Common myeloid progenitor, CD34-positive (primary cell): ENCODE data around the gene RAB17.

Experiments
- CTCF ChIA-PET: fragments of 350-600 bp; sonication (Branson Sonifier 250); formaldehyde crosslinking; loops from one replicate; lab custom pipeline; 2021; ENCODE audit warnings: antibody characterized with exemption; lab: Charles Lee
- POLR2A ChIA-PET: fragments of 350-600 bp; sonication (Branson Sonifier 250); formaldehyde crosslinking; loops from one replicate; lab custom pipeline; 2021; ENCODE audit warnings: antibody characterized with exemption; lab: Charles Lee
- DNase-seq, 3 donors: peaks; one replicate each; pipeline versions ENCODE4 v3.0.0 to v3.0.0-alpha.2; 2013
- H3K27ac ChIP-seq, 2 experiments: 1 replicate in 1 of 2; 2 replicates in 1 of 2; pipeline ENCODE4 v1.7.0; 2013; ENCODE audit warnings: inconsistent platforms in 2 of 2, low read length in 2 of 2, mild to moderate bottlenecking in 2 of 2, low read depth in 1 of 2, moderate library complexity in 1 of 2; ENCODE audit not compliant: severe bottlenecking in 2 of 2, insufficient read depth in 1 of 2, poor library complexity in 1 of 2
- H3K27me3 ChIP-seq, 5 experiments: replicated peaks in 2 of 5; 1 replicate in 3 of 5; 2 replicates in 2 of 5; pipeline versions ENCODE4 v1.6.1 to v1.7.0; 2013; ENCODE audit warnings: low read length in 4 of 5, mild to moderate bottlenecking in 2 of 5, moderate library complexity in 2 of 5, inconsistent platforms in 1 of 5; ENCODE audit not compliant: insufficient read depth in 5 of 5, control insufficient read depth in 4 of 5
- H3K36me3 ChIP-seq, 4 experiments: 1 replicate in 2 of 4; 2 replicates in 2 of 4; pipeline versions ENCODE4 v1.6.1 to v1.7.0; 2013; ENCODE audit warnings: low read length in 3 of 4, control low read depth in 1 of 4, mild to moderate bottlenecking in 1 of 4; ENCODE audit not compliant: control insufficient read depth in 4 of 4, insufficient read depth in 4 of 4
- H3K4me1 ChIP-seq, 4 experiments: 1 replicate in 3 of 4; 2 replicates in 1 of 4; pipeline versions ENCODE4 v1.6.1 to v1.7.1; 2013; ENCODE audit warnings: low read length in 3 of 4, mild to moderate bottlenecking in 3 of 4, control low read depth in 1 of 4, inconsistent platforms in 1 of 4, moderate library complexity in 1 of 4; ENCODE audit not compliant: control insufficient read depth in 4 of 4, insufficient read depth in 4 of 4; ENCODE audit errors: control extremely low read depth in 1 of 4
- H3K4me3 ChIP-seq, 7 experiments: 1 replicate in 4 of 7; 2 replicates in 3 of 7; pipeline versions ENCODE4 v1.5.1 to v1.7.0; 2013; ENCODE audit warnings: mild to moderate bottlenecking in 7 of 7, low read length in 6 of 7, moderate library complexity in 6 of 7, inconsistent platforms in 2 of 7, low read depth in 2 of 7, control low read depth in 1 of 7; ENCODE audit not compliant: insufficient read depth in 4 of 7, control insufficient read depth in 1 of 7; ENCODE audit errors: extremely low read depth in 1 of 7
- H3K9me3 ChIP-seq, 5 experiments: 1 replicate in 4 of 5; 2 replicates in 1 of 5; pipeline versions ENCODE4 v1.6.1 to v1.7.1; 2013; ENCODE audit warnings: low read length in 4 of 5, mild to moderate bottlenecking in 2 of 5, inconsistent platforms in 1 of 5, low read depth in 1 of 5, moderate library complexity in 1 of 5; ENCODE audit not compliant: control insufficient read depth in 4 of 5, insufficient read depth in 2 of 5; ENCODE audit errors: control extremely low read depth in 1 of 5
- WGBS: methylation state at CpG from one replicate; pipeline ENCODE4 v1.1.5; 2013; ENCODE audit not compliant: insufficient coverage; 5-methylcytosine and 5-hydroxymethylcytosine counted together

Gene RAB17

DNA sequence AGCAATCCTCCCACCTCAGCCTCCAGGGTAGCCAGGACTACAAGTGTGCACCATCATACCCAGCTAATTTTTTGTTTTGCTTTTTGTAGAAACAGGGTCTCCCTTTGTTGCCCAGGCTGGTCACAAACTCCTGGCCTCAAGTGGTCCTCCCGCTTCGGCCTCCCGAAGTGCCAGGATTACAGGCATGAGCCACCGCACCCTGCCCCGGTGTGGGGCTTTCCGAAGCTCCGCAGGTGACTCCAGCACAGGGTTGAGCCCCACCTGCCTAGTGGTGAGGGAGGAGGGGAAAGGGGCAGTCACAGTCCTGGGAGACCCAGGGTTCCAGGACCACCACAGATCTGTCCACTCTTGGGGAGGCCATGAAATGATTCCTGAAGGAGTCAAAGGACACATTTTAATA is 19.0 kb downstream of the RAB17 start:
- no peak overlapping the region for H3K27ac ChIP-seq
- CTCF ChIA-PET: interaction anchor here (0.6 to 5.3 kb wide), 40 partner anchors 8 to 485 kb away, joined by 3 to 108 read pairs (median 5); no protein-coding TSS in a partner anchor
- no peaks in the 10 kb centered on the region for H3K27me3 ChIP-seq
- POLR2A ChIA-PET: interaction anchor here (0.6 kb wide), 1 partner anchor 59 kb away, joined by 3 read pairs; no protein-coding TSS in a partner anchor
- H3K36me3 ChIP-seq: no peaks in the 10 kb centered on the region
- H3K9me3 ChIP-seq: no peaks in the 10 kb centered on the region
- no peak for DNase-seq
- WGBS: 96% methylated on average over 7 of the region's 7 CpGs
- peaks cover 0 to 7% (median 0%) of the 10 kb centered on the region in 4 experiments for H3K4me1 ChIP-seq
- no peak overlapping the region for H3K4me3 ChIP-seq

DNA sequence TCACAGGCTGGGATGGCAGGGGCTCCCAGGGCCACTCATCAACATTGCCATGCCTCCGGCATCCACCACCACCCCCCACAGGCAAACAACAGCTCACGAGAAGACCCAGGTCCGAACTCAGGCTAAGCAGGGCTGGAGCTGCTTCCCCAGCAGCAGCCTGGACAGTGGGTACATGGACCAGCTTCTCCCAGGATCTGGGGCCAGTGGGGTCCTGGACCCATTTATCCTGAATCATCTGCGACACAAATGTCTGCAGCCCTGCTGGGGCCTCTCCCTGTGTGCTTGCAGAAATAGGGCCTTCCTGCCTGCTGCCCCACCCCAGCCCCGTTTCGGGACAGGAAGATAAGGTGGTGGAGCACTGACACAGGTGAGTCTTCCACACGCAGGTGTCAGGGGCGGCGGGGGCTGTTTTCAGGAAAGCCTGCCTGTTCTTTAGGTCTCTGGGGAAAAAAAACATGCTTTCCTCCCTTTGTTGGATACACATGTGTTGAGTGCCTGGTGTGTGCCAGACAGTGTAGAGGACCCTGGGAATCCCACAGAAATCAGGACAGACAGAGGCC is 19.7 kb downstream of the RAB17 start:
- POLR2A ChIA-PET: no interaction called here
- WGBS: 91% methylated on average over 9 of the region's 9 CpGs
- CTCF ChIA-PET: interaction anchor here (0.9 to 5.3 kb wide), 18 partner anchors 9 to 417 kb away, joined by 3 to 108 read pairs (median 7); no protein-coding TSS in a partner anchor
- Histone ChIP-seq H3K36me3 (no peaks in the 10 kb centered on the region), H3K4me1 (peaks cover 0 to 7% (median 0%) of the 10 kb centered on the region in 4 experiments), H3K9me3 (no peaks in the 10 kb centered on the region), H3K4me3 (no peak overlapping the region), H3K27ac (no peak overlapping the region), H3K27me3 (no peaks in the 10 kb centered on the region)
- no peak for DNase-seq

DNA sequence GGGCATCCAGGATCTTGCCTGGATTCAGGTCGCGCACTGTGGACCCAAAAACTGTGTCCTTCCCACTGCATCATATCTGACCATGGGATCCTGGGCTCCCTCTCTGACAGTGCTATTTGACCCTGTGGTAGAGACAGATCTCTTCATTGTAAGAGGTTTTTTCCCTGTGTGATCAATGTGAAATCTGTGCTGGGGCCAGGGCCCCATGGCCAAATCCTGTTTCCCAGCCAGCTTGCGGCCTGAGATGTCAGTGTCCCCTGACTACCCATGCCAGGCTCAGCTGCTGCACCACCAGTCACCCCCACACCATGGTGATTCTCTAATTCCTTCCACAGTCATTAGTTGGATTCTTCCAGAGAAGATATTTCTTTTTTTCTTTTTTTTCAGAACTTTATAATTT is 20.6 kb downstream of the RAB17 start:
- Histone ChIP-seq H3K4me1 (peaks cover 0 to 7% (median 0%) of the 10 kb centered on the region in 4 experiments), H3K4me3 (no peak overlapping the region), H3K27ac (no peak overlapping the region), H3K9me3 (no peaks in the 10 kb centered on the region), H3K27me3 (peaks cover 0 to 2% (median 0%) of the 10 kb centered on the region in 5 experiments), H3K36me3 (no peaks in the 10 kb centered on the region)
- DNase-seq: no peak
- POLR2A ChIA-PET: no interaction called here
- WGBS: 100% methylated on average over 3 of the region's 3 CpGs
- CTCF ChIA-PET: interaction anchor here (0.9 to 5.3 kb wide), 4 partner anchors 9 to 416 kb away, joined by 3 to 108 read pairs (median 11); no protein-coding TSS in a partner anchor

DNA sequence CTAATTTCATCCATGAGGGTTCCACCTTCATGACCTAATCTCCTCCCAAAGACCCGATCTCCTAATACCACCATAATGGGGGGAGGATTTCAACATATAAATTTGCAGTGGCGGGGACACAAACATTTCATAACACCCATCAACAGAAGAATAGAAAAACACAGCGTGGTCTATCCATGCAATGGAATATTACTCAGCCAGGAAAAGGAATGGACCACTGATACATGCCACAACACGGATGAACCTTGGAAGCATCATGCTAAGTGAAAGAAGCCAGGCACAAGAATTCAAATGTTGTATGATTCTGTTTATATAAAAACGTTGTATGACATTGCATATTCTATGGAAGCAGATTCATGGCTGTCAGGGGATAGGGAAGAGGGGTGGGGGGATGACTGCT is 21.5 kb downstream of the RAB17 start:
- DNase-seq: no peak
- POLR2A ChIA-PET: no interaction called here
- CTCF ChIA-PET: interaction anchor here (1.6 kb wide), 1 partner anchor 56 kb away, joined by 5 read pairs; no protein-coding TSS in a partner anchor
- Histone ChIP-seq H3K4me3 (no peak overlapping the region), H3K27ac (no peak overlapping the region), H3K4me1 (peaks cover 0 to 7% (median 0%) of the 10 kb centered on the region in 4 experiments), H3K36me3 (no peaks in the 10 kb centered on the region), H3K9me3 (no peaks in the 10 kb centered on the region), H3K27me3 (peaks cover 0 to 9% (median 2%) of the 10 kb centered on the region in 5 experiments)
- WGBS: 100% methylated on average over 2 of the region's 5 CpGs

DNA sequence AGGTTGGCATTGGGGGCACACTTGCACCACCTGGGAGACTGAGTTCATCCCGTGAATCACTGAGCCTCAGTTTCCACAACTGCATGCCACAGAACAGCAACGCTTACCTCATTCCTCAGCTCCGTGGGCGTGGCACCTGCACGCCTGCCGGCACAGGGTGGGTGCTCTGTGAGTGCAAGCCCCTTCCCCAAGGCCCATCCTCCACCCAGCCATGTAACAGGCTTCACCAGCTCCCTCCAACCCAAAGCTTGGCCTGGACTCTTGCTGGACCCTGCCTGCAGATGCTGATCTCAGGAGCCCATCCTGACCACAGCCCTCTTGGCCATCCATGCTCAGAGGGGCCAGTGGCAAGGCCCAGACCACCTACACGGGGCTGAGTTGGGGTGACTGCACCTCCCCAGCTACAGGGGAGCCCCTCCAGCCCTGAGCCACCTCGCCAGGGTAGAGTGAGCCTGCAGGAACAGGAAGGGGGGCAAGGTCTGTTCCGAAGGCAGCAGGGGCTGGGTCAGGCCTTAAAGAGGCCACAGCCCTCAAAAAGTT is 22.3 kb downstream of the RAB17 start:
- H3K27me3 ChIP-seq: peaks cover 0 to 15% (median 2%) of the 10 kb centered on the region in 5 experiments
- peaks cover 0 to 7% (median 0%) of the 10 kb centered on the region in 4 experiments for H3K4me1 ChIP-seq
- ChIA-PET CTCF (interaction anchor here (1.6 kb wide), 1 partner anchor 56 kb away, joined by 5 read pairs; no protein-coding TSS in a partner anchor), POLR2A (no interaction called here)
- WGBS: 85% methylated on average over 5 of the region's 9 CpGs
- H3K27ac ChIP-seq: no peak overlapping the region
- no peaks in the 10 kb centered on the region for H3K9me3 ChIP-seq
- no peak for DNase-seq
- H3K36me3 ChIP-seq: no peaks in the 10 kb centered on the region
- no peak overlapping the region for H3K4me3 ChIP-seq

DNA sequence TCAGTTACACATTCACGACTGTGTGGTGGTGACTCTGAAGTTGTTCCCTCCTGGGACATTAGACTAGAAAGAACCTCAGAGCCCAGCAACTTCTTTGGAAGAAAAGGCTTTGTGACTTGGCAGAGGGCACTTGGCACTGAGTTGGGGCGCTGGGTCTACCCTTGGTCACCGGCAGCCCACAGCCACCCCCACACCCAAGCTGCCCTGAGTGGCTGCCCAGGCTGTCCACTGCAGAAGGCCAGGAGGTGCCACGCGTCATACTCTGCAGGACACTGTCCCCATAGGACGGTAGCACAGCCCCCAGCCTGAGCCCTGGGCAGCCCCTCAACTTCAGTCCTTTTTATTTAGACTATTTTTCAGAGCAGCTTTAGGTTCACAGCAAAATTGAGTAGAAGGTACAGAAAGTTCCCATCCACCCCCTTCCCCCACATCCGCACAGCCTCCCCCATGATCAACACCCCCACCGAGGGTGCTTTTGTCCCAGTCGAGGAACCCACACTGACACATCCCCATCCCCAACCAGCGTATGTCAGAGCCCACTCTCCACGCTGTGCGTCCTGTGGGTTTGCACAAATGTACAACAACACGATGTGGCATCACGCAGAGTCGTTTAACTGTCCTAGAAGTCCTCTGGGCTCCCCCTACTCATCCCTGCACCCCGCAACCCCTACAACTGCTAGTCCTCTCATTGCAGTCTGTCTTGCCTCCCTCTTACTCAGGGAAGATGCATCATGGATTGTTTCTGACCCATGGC is 23.1 kb downstream of the RAB17 start:
- 94% methylated on average over 16 of the region's 16 CpGs for WGBS
- CTCF ChIA-PET: interaction anchor here (1.5 to 1.6 kb wide), 2 partner anchors 55 to 148 kb away, joined by 3 to 5 read pairs; no protein-coding TSS in a partner anchor
- Histone ChIP-seq H3K4me3 (no peak overlapping the region), H3K9me3 (no peaks in the 10 kb centered on the region), H3K27ac (no peak overlapping the region), H3K4me1 (peaks cover 0 to 7% (median 0%) of the 10 kb centered on the region in 4 experiments), H3K27me3 (peaks cover 0 to 16% (median 2%) of the 10 kb centered on the region in 5 experiments), H3K36me3 (no peaks in the 10 kb centered on the region)
- no peak for DNase-seq
- POLR2A ChIA-PET: no interaction called here
